Measurements from ENCODE around the gene MED12L.
"Not testable (repeated sequence)": the region's sequence is repeated elsewhere in the genome, so short reads cannot be mapped to it uniquely, and the experiment has no call there.

MED12L gene, protein sequence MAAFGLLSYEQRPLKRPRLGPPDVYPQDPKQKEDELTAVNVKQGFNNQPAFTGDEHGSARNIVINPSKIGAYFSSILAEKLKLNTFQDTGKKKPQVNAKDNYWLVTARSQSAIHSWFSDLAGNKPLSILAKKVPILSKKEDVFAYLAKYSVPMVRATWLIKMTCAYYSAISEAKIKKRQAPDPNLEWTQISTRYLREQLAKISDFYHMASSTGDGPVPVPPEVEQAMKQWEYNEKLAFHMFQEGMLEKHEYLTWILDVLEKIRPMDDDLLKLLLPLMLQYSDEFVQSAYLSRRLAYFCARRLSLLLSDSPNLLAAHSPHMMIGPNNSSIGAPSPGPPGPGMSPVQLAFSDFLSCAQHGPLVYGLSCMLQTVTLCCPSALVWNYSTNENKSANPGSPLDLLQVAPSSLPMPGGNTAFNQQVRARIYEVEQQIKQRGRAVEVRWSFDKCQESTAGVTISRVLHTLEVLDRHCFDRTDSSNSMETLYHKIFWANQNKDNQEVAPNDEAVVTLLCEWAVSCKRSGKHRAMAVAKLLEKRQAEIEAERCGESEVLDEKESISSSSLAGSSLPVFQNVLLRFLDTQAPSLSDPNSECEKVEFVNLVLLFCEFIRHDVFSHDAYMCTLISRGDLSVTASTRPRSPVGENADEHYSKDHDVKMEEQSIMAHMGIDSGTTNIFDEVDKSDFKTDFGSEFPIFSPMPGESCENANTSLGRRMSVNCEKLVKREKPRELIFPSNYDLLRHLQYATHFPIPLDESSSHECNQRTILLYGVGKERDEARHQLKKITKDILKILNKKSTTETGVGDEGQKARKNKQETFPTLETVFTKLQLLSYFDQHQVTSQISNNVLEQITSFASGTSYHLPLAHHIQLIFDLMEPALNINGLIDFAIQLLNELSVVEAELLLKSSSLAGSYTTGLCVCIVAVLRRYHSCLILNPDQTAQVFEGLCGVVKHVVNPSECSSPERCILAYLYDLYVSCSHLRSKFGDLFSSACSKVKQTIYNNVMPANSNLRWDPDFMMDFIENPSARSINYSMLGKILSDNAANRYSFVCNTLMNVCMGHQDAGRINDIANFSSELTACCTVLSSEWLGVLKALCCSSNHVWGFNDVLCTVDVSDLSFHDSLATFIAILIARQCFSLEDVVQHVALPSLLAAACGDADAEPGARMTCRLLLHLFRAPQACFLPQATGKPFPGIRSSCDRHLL (N-terminal part only)

DNA sequence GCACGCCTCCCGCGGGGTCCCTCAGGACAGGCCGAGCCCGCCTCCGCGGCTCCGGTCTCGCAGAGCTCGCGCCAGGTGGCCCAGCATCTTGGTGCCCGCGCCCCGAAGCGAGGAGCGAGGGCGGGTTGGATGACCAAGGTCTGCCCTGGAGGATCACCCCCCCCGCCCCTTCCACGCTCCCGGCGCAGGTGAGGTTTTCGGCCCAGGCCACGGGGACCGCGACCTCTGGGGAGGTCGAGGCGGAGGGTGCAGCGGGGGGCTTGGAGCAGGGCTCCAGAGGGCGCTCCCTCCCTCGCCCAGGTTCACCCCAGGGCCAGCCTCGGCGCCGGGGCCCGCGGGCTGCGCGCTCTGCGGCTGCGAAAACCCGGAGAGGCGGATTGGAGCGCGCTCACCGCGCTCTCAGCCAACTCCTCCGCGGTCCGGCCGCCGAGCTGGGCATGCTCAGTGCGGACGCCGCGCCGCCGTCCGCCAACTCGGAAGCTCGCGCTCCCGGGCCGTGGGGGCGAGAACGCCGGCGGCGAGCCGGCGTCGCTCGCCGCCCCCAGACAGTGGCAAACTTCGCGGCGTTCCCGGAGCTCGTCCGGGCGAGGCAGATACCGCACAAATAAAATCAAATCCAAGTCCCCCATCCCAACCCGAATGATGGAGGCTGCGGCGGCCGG lies at the start of gene MED12L:
Gene MED12L, plus strand, starts transcription at position 438 of the 662 bp plus-strand sequence. CDS start 1,263 bp downstream, outside the sequence.
- DNase-seq (ENCODE audit: low read depth) = no peak

DNA sequence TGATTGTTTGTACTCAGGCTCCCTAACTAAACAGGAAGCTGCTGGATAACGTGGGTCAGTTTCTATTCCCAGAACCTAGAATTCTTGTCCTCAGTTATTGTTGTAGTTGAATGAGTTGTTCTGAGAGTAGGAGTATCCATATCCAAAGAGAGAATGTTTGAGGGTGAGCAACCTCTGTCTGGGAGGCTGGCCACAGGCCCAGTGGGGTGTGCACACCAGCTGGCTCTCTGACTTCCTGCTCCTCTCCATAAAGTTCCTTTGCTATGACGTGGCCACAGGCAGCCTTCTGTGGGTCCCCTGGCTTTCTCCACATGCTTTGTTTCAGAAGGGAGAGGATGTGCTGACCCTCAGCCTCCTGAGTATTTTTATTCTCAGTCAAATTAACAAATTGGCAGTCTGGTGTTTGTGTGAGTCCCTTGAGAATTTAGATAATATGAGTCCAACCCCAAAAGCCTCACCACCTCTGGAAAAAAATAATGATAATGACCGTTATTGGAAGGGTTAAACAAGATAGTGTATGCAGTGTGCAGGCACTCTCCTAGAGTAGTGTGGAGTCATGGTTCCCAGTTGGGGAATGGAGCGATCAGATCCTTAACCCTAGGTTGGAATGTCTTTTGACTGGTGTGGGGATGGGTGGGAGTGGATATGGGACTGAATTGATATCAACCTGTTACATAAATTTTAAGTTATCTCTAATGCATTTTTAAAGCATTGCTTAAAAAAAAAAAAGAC lies 47.6 kb upstream of the MED12L start:
- DNase-seq (ENCODE audit: low read depth) = no peak

DNA sequence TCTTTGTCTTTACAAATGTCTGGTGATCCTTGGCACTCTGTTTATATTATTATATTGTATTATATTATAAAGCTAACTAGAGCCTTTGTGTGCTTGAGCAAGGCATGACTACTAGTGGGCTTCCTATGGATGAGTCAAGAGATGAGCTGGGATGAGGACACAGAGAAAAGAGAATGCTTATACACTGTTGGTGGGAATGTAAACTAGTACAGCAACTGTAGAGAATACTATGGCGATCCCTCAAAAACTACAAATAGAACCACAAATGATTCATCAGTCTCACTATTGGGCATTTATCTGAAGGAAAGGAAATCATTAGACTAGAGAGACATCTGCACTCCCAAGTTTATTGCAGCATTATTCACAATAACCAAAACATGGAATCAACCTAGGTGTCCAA lies 40.8 kb upstream of the MED12L start:
- DNase-seq (ENCODE audit: low read depth) = no peak

DNA sequence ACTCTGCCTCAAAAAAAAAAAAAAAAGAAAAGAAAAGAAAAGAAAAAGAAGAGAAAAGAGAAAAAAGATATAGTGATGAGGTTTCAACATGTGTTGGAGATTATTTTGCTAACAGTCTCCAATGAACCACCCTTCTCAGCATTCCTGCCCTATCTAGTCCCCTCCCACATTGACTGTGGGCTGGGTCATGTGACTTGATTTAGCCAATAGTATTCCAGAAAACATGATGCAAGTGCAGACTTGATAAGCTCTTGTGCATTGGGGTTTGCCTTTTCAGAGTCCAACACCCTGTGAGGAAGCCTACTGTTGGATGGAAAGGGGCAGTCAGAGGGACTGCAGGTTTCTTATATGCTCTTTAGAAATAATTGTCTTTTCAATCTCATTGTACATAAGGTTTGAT lies 37.8 kb upstream of the MED12L start:
- DNase-seq (ENCODE audit: low read depth) = no peak

DNA sequence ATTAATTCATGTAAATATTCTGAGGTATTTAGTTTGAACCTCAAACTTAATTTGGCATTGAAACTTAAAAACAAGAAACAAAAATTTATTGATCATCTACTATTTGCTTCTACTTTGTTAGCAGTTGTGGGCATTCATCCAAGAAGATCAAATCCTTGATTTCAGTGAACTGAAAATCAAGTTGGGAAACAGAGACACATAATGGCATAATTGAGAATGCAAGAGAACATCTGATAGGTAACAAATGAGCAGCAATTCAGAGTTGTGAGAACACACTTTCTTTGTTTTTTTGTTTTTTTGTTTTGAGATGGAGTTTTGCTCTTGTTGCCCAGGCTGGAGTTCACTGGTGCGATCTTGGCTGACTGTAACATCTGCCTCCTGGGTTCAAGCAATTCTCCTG lies 33.9 kb upstream of the MED12L start:
- no peak for DNase-seq (ENCODE audit: low read depth)

DNA sequence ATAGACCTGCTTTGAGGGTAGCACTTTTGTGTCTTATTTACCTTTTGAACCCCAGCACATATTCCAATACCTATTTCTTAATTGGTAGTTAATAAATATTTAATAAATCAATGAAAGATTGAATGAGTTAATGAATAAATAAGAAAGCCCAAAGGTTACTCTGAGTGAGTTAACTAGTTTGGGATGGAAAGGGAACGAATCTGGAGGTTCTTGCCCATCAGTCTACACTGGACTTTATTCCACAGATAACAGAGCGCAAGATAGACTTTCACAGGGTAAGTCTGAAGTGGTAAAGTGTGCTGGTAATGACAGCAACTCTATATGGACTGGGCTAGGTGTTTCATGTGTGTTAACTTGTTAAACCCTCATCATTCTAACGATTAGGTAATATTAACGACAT lies 33.1 kb upstream of the MED12L start:
- no peak for DNase-seq (ENCODE audit: low read depth)

DNA sequence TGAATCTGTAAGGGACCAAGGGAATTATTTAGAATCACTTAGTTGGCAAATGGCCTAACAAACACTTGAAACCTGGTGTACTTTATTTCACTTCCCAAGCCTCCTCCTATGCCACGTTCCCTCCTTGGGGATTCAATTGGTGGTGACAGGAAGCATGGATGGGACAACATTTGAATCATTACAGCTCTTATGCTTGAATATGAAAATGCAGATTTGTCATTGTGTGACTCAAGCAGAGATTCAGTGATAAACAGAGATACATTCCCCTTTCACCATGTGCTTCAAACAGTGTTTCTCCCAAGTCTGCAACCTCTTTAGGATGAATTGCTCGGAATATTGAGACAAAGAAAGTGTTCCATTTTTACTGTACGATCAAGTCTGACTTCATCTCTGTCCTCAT lies 32.7 kb upstream of the MED12L start:
- no peak for DNase-seq (ENCODE audit: low read depth)

DNA sequence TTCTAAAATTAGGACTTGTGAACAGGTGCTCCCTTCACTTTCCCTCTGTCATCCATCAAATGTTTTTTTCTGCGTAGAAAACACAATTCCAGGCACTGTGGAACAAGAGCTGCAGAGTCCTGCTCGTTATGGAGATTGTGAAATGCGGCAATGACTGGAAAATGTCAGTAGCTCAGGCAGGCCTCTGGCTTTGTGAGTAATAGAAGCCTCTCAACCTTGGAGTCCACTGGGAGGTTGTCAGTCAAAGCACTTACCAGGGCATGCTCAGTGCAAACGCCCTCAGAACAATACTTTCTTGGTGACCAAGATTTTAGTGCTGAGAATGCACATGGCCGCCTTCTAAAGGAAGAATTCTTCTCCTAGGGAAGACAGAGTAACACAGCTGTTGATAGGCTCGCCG lies 26.7 kb upstream of the MED12L start:
- no peak for DNase-seq (ENCODE audit: low read depth)

DNA sequence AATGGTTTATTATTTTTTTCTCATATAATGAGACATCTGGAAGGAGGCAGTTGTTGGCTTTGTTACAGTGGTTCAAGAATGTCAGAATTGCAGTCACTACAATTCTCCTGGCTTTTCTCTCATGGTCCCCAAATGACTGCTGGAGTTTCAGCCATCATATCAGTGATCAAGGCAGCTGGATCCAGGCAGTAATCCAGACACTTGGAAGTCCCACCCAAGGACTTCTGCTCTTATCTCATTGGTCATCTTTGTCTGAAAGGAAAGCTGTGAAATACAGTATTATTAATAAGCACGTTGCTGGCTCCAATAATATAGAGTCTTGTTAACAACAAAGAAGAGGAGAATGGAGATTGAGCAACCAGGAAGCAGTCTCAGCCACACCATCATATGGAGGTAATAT lies 22.9 kb upstream of the MED12L start:
- DNase-seq (ENCODE audit: low read depth) = no peak

DNA sequence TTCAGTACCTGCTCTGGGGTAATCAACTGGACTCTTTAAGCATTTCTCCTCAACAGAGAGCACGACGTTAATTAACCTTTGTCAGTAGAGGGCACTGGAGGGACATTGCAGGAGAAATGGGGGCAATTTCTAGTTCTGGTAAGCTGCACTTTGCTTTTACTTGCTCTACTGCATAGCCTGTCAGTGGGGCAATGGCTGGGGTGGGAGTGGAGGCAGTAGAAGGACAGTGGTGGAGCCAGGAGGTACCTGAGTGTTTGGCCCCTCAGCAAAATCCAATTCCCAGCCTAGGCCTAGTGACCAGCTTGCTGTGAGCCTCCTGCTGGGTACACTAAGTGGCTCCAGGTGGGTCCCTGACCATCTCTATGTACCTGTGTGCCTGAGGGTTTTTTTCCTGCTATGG lies 18.3 kb upstream of the MED12L start:
- no peak for DNase-seq (ENCODE audit: low read depth)

DNA sequence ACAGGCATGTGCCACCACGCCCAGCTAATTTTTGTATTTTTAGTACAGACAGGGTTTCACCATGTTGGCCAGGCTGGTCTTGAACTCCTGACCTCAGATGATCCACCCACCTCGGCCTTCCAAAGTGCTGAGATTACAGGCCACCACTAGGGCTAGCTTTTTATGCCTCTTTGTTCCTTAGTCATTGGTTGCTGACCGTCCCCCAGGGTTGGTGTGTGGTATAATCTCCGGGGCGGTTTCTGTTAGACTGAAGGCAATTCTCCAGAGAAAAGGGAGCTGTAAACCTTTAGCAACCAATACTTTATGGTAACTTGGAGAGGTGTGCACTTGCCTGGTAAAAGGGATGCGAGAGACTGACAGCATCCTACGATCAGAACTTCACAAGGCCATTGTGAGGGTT lies 12.6 kb upstream of the MED12L start:
- DNase-seq (ENCODE audit: low read depth) = not testable (repeated sequence)

DNA sequence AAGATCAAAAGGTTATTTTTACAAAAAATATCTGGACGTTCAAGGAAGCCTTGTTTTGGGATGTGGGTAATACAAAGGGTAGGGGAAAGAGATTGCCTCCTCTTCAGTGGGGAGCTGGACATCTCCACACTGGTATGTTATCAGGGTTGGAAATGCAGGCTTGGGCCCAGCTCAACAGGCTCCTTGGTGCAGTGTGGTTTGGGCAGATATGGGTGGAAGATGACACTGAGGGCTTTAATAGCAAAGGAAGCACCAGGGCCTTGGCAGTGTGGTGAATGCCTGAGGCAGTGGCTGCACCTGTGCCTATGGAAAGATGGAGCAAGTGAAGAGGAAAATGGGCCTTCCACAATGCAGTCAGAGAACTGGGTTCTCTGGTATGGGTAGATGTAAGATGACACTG lies 11.2 kb upstream of the MED12L start:
- DNase-seq (ENCODE audit: low read depth) = no peak

DNA sequence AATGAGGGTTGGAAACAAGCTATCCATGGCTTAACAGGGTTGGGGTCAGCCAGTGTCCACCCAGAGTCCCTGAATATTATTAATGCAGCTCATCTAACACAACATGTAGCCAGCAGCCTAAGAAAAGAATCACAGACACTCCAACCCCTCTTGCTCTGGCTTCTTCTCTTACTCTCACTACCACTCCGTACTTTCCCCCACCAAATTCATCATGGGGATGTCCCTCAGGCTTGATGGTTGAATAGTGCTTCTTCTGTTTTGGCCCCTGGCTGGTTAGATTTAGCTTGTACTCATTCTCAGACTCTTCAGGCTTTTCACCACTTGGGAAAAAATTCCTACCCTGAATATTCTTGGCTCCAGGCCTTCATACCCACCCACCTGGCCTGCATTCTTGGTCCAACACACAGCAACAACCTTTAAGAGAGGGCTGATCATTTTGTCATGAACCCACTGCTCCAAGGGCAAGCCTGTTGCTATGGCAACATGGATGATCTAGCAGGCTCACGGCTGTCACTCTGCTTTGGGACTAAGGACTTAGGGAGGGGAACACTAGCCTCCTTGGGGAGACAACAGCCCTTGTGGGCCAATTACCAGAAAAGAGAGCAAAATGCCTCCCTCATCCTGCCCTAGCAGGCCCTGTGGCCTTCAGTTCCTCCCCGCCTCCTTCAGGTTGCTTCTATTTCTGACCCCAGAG lies 9.4 kb upstream of the MED12L start:
- no peak for DNase-seq (ENCODE audit: low read depth)

DNA sequence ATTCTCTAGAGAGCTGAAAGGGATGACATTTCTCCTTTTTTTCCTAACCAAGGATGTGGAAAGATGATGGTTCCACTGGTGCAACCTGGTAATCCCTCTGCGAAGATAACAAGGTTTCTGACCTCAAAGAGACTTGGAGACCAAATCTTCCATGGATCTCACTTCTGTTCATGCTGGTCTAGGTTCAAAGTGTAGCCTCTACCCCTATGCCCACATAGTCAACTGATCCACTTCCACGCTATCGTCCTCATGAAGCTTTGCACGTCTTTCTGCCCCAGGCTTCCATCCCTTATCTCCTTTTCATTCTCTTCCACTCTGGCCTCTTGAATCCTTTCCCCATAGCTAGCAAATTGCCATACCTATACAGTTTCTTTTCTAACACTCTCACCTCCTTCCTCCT lies 8.8 kb upstream of the MED12L start:
- DNase-seq (ENCODE audit: low read depth) = no peak

DNA sequence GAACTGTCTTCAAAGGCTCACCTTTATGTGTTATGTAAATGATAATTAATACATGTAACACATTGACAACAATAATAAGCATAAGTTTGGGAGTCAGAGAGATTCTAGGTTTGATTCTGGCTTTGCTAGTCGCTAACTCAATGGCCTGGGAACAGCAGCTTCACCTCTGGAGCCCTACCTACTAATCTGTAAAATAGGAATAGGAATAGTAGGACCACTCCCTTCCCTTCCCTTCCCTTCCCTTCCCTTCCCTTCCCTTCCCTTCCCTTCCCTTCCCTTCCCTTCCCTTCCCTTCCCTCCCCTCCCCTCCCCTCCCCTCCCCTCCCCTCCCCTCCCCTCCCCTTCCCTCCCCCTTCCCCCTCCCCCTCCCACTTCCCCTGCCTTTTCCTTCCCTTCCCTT lies 4.4 kb upstream of the MED12L start:
- not testable (repeated sequence) for DNase-seq (ENCODE audit: low read depth)

DNA sequence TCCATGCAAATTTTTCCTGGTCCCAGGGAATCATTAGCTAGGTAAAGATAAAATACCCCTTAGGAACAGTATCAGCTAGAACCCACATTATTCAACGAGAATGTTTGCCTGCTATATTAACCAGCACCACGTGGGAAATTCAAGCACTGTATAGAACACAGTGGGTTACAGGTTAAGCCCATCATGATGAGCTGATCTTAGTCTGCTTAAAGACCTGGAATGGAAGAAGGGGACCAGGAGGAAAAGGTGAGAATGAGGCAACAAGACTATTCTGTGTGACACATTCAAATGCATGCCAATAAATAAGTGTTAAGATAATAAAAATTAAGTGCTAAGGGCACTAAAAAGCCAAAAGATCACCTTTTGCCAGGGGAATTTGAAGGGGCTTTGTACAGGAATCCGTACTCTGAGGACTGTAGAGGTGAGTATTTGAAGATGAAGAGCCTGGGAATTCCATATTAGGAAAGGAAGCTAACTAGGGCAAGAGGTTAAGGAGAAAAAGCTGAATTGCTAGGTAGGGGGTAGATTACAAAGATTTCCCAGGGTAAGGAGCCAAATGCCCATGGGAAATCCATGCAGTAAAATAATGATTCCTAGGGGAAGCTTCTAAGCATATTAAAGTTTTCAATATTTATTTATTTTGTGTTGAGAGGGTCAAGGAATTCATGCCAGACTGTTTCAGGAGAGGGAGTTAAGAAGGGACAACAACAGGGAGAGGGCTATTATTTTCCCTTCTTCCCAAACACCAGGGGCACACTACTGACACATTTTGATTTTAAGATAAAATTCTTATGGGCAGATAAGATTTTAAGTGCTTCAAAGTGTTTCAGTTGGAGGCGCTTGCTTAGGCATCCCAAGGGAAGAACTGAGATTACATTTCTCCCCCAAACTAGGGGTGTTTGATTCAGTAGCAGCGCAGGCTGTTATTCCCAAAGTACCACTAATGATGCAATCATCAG lies 2.3 kb upstream of the MED12L start:
- no peak for DNase-seq (ENCODE audit: low read depth)

DNA sequence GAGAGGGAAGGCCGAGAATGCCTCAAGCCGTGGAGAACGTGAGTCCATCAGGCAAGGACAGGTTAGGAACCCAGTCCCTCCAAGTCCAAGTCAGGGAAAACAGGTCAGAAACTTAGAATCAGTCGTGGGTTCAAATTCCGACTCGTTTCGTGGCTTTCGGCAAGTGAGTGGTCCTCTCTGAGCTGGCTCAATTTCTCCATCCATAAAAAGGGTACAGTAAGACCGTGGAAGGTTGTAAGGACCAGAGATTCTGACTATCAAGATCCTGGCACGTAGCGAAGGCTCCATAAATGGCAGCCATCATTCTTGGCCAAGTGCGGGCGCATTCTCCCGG lies 604 bp upstream of the MED12L start:
- no peak for DNase-seq (ENCODE audit: low read depth)

DNA sequence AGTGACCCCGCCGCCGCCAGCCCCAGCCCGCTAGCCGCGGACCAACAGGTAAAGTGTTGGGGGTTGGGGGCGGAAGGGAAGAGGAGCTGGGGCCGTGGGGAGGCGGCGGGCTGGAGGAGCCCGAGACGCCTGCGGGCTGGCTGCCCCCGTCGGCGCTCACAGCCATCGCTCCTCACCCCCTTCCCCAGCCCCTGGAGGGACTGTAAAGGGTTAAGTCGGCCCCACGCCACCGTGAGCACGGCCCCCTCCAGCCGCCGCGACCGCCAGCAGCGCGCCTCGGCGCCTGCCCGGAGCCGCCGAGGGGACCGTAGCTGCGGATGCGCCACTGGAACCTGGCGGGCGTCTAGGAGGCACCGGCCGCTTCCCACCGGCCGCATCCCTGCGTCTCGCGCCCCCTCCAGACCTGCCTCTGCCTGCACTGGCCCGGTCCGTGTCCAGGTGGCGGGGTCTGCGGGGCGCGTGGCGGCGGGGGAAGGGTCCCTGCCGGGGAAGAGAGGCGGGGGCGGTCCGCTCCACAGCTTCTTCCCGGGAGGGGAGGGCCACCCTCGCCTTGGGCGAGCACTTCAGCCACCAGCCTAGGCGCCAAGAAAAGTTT lies 522 bp downstream of the MED12L start:
- DNase-seq (ENCODE audit: low read depth) = no peak

Data from activated T-helper 1 cell treated with Interleukin-2 at 50 U/mL for 16 hours (primary cell).